DMS 273 treated with DMSO at 0.1 percent for 48 hours (cell line): Measurements from ENCODE around the gene RAPGEF2.
"Not testable (repeated sequence)": the region's sequence is repeated elsewhere in the genome, so short reads cannot be mapped to it uniquely, and the experiment has no call there.

Source experiments
- DNase-seq: peaks from one replicate; lab custom pipeline; 2025; lab: John Stamatoyannopoulos, UW

Gene RAPGEF2

DNA sequence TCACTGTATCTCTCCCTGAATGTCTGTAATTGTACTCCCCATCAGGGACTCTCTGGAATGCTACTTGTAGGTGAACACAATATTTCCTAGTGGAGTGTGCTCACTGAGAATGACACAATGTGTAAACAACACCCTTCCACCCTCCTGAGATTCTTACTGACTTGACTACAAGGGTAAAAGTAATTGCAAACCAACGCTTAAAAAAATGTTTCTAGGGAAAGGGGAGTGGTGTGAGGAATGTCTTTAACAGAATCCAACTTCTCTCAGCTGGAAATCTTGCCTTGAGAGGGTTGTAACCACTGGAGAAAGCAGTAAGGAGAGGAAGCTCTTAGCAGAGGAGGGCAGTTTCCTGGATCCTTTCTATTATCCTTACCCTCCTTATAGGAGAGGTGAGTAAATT is 5.1 kb upstream of the RAPGEF2 start:
- no peak for DNase-seq

DNA sequence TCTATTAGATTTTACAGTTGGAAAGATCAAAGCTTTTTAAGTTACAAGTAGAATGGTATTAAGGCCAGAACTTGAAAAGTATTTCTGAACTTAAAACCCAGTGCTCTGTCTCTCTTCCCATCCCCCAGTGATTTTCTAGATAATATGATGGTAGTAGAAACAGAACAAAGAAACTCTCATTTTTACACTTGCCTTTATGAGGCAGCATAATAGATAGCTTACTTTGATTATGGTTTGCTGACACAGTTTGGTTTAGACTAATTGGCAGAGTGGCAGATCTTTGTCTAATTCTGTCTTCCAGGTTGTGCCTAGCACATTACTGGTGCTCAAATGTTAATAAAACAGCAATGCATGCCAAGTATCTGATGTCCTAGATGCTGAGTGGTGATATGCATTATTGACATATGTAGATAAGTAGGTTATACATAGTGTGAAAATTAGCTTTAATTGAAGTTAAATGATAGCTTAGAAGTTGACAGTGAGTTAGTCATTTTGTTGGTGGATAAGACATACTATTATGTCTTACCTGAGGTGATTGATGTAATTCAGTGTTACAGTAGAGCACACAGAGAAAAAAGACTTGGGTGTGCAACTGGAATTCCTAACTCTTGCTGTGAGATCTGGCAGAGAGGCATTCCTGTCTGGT is 4.3 kb upstream of the RAPGEF2 start:
- no peak for DNase-seq

DNA sequence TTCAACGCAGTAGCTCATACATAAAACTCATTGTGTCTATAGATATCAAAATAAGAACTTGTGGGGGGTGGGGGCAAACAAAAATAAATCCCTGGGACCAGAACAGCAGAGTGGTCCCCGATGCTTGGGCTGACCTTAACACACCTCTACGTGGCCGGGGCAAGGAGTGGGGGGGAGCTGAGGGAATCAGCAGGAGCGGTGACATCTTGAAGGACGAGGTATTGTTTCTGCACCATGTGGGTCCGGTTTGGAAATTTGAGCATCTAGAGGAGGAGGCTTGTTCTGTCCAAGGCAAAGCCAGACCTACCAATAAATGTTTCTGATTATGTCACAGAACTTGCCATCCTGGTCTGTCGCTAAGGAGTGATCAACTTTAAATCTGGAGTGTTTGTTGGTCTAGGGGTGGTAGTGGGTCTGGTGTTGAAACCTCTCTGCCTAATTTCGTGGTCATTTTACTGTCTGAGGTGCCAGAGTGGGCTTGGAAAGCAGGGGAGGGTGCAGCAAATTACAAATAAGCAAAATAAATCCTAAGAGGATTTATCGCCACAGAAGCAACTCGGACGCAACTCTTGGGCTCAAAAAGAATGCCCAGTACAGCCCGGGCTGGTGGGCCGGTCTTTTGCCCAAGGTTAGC is 774 bp upstream of the RAPGEF2 start:
- DNase-seq, result no peak

DNA sequence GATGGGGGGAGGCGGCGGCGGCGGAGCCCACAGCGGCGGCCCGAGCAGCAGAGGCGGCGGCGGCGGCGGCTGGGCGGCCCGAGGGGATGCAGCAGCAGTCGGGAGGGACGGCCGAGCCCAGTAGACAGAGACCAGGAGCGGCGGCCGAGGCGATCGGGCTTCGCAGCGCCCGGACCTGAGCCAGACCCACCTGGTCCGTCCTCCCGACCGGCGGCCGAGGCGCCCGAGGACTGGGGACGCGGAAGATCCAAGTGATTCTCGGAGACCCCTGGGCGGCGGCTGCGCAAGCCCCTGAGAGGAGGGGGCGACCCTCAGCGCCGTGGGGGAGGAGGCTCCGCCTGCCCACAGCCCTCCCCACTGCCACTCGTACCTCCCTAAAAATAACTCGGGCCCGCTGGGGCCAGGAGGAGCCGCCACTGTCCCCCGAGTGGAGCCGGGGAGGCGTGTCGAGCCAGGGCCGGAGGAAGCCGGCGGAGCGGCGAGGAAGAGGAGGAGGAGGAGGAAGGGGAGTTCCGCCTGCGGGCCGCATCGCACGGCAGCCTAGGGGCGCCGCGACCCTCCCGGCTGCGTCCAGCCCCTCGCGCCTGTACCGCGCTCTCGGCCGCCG is 608 bp downstream of the RAPGEF2 start:
- DNase-seq, result no peak

DNA sequence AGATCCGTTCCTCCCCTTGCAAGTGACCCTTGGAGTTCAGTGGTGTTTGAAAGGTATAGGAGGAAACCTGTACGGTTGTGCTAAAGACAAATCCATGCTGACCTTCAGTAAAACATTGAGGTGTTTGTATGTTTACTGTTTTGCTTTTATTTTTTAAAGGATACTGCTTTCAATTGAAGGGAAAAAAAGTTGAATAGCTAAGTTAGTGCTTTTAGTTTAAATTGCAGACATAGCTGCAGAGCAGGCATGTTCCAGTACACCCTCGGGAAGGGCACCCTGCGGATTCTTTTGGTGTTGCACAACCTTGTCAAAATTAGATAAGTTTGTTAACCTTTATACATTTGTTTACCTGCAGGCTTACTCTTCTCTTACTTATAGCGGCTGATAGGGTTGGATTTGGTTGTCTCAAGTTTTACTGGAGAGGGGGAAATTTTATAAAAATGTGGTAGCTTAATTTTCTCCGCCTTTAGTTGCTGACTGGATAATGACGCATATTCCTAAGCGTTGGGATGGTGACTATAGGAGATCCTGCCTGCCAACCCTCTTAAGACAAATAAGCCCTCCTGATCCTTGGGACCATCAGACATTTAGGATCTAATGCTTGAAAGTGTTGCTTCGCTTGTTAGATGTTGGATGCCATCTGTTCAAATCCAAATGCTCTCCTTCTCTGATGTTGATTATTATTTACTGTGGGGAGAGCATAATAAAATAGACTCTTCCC is 2.0 kb downstream of the RAPGEF2 start:
- no peak for DNase-seq

DNA sequence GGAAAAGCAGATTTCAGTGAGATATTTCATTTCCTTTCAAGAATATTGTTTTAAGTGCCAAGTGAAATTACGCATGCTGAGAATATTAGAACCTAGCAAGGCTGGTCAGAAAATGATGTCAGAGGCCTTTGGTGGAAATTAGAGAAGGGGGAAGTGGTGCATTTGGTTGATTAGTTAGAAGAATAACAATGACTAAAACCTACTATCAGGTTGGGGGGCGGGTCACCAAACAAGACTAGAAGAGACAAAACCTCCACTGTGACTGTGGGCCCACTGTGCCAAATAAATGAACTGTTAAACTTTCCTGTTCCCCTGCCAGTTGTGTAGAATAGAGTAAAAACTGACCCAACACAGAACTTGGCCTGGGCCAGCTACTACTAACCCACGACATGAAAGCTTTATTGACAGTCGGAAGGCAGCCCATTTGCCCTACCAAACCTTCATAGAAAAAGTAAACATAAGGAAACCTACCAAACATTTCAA is 2.9 kb downstream of the RAPGEF2 start:
- no peak for DNase-seq

DNA sequence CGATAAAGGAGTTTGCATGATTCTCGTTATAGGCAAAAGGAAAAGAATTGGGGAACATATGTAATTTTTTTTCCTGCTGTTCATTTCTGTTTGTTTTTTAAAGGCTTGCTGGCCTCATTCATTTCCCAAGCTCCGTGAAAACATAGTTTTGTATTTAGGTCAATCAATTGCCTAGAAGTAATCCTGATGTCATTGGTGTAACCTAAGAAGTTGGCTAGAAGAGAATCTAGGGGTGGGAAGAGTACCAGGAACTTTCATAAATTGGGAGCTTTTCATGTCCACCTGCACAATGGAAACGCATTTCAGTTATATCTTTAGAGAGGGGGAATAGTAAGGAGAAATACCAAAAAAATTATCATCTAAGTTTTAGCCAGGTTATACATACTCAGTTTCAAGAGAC is 3.8 kb downstream of the RAPGEF2 start:
- DNase-seq, result no peak

DNA sequence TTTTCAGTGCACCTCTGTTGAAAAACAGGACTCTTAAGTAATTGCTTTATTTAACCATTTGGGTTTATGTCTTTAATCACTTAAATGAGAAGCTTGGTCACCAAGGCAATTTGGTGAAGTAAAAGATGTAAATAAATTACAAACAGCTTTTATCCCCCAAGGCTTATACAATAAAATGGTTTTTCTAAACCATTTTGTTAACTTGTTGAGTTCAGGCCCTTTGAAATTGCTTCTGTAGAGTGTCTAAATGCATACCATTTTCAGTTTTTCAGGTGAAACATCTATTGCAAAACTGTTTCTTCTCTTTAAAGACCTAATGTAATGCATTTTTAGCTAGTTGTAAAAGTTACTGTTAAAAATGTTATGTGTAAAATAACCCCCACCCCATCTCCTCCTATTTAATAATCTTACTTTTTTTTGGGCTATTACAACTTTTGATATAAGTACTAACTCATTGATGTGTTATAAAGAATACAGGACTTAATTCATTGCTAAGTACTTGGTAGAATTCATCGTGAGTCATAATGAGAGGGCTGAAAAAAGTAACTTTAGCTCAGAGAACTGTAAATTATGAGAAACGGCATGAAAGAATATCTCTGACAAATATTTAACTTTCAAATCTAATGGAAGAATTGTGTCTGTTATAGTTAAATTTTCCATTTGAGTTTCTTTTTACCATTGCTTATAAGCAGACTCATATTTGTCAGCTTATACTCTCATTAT is 4.5 kb downstream of the RAPGEF2 start:
- no peak for DNase-seq

DNA sequence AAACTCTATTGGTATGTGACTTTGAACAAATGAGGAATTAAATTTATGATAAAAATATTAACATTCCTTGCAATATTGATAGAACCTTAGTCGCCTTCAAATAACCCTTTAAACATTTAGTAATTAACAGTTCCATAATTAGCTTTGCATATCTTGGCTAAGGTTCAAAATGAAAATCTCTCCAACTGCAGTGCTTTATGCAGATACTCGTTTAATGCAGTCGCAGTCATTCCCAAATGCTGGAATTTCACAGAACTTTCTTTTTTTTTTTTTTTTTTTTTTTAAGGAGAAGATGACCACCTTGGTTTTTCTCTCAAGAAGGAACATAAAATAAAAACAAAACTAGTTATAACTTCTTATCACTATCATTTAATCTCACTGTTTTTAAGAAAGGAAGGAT is 5.2 kb downstream of the RAPGEF2 start:
- no peak for DNase-seq

DNA sequence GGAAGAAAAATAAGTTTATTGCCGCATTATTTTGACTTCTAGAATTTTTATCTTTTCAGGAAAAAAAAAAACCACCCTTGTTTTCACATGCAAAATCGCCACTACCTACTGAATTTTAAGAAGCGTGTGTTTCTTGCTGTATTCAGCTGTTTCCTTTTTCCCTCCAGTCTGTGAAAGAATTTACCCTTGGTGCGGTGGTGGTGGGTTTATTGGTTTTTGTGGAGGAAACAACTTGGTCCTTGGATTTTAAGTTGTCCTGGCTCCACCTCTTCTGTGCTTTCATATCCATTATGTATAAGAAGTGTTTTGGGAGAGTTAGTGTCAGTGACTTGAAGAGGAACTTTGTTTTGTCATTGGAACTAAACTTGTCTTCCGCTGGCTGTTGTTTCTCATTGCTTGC is 8.1 kb downstream of the RAPGEF2 start:
- DNase-seq, result no peak

DNA sequence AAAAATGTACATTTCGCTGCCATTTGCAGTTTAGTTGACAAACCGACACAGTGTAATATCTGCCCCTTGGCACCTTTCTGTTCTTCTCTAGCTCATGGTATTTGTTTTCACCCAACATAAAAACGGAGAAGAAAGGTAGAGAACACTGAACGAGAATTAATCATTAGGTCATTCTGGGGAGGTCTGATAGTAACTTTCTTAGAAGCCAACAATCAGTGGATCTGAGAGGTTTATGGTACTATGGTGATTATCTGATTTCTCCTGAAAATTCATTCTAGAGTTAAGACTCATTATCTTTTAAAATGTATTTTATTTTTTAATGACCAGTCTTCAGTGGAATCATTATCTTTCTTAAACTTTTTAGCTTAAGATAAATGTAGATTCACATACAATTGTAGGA is 8.5 kb downstream of the RAPGEF2 start:
- no peak for DNase-seq

DNA sequence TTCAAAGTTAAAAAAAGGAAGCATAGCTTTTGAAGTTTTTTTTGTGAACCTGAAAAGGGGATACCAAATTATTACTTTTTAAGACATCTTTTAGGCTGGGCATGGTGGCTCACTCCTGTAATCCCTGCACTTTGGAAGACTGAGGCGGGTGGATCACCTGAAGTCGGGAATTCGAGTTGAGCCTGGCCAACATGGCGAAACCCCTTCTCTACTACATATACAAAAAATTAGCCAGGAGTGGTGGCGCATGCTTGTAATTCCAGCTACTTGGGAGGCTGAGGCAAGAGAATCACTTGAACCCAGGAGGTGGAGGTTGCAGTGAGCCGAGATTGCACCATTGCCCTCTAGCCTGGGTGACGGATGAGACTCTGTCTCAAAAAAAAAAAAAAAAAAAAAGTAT is 10.5 kb downstream of the RAPGEF2 start:
- DNase-seq, result not testable (repeated sequence)

DNA sequence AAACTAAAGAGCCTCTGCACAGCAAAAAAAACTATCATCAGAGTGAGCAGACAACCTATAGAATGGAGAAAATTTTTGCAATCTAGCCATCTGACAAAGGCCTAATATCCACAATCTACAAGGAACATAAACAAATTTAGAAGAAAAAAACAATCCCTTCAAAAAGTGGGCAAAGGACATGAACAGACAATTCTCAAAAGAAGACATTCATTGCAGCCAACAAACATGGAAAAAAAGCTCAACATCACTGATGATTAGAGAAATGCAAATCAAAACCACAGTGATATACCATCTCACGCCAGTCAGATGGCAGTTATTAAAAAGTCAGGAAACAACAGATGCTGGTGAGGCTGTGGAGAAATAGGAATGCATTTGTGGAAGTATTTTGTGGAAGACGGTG is 13.2 kb downstream of the RAPGEF2 start:
- DNase-seq, result not testable (repeated sequence)

DNA sequence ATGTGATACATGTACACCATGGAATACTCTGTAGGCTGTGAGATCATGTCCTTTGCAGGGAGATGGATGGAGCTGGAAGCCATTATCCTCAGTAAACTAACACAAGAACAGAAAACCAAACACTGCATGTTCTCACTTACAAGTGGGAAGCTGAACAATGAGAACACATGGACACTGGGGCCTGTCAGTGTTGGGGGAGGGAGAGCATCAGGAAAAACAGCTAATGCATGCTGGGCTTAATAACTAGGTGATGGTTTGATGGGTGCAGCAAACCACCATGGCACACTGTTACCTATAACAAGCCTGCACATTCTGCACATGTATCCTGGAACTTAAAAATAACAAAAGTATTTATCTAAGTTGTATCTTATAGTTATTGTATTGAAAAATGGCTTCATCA is 13.8 kb downstream of the RAPGEF2 start:
- not testable (repeated sequence) for DNase-seq

DNA sequence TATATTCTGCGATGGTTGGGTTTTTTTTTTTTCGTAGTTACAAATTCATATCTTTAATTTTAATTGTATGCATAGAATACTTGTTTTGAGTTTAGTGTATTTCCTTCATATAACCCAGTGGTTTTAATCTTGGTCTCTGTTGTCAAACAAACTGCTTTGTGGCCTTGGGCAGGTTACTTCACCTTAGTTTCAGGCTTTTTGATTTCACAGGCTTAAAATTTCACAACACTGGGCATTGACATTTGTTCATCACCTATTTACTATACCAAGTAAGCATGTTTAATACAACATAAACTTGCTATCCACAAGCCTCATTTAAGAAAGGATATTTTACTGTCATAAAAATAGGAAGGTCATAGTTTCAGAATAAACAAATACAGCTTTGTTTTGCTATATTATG is 14.7 kb downstream of the RAPGEF2 start:
- no peak for DNase-seq

DNA sequence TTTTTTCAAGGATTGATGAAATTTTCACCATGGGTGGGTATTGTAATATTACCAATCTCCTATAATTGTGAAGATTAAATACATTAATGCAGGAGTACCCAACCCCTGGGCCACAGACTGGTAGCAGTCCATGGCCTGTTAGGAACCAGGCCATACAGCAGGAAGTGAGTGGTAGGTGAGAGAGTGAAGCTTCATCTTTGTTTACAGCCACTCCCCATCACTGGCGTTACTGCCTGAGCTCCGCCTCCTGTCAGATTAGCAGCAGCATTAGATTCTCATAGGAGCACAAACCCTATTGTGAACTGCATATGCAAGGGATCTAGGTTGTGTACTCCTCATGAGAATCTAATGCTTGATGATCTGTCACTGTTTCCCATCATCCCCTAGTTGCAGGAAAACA is 15.1 kb downstream of the RAPGEF2 start:
- DNase-seq, result no peak

DNA sequence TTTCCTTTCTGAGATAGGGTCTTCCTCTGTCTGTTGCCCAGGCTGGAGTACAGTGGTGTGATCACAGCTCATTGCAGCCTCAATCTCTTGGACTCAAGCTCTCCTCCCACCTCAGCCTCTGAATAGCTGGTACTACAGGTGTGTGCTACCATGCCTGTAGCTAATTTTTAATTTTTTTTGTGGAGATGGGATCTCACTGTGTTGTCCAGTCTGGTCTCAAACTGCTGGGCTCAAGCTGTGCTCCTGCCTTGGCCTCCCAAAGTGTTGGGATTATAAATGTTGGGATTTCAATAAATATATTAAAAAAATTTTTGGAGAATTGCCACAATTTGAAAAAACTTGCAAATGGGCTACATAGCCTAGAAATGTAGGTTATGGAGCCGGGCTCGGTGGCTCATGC is 18.5 kb downstream of the RAPGEF2 start:
- DNase-seq, result no peak

DNA sequence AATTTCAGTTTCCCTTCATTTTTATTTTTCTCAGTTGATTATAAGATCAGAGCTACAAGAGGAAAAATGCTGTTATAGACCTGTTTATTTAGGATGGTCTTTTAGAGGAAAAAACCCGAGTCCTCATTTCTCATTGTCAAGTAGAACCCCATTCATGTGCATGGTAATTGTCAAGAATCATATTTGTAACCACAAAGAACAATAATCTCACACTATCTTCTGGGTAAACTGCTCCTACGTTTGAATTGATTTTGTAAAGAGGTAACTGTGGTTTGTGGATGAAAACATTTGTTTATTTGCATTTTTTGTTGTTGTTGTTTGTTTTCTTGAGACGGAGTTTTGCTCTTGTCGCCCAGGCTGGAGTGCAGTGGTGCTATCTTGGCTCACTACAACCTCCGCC is 23.8 kb downstream of the RAPGEF2 start:
- no peak for DNase-seq

DNA sequence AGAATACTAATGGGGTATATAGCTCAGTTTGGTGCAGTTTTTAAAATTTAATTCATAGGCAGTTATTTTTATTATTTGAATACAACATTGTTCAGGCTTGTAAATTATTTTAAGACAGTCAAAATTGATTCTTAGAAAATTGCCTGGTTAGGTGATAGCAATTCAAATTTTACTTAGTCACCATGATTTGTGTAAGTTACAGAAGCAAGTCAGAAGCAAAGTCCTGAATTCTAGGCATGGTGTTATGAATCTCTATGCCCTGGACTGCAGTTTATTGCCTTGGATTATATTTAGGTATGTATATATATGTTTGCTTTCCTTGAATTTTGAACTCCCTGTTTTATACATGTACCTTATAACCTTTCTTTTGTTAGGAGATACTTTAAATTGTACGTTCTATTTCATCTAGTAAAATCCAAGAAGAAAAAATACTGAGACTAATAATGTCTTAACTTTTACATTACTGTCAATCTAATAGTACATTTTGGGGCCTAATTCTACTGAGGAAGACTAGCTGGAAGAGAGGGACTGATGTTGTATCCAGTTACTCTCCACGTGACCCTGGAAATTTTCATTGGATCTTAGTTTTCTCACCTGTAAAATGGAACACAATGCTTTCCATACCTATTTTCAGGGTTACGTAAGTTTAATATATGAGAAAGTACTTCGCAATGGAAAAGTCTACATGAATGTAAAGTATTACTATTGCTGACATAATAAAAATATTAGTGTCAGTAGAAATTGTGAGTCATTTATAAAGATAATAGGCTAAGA is 25.1 kb downstream of the RAPGEF2 start:
- DNase-seq, result no peak

DNA sequence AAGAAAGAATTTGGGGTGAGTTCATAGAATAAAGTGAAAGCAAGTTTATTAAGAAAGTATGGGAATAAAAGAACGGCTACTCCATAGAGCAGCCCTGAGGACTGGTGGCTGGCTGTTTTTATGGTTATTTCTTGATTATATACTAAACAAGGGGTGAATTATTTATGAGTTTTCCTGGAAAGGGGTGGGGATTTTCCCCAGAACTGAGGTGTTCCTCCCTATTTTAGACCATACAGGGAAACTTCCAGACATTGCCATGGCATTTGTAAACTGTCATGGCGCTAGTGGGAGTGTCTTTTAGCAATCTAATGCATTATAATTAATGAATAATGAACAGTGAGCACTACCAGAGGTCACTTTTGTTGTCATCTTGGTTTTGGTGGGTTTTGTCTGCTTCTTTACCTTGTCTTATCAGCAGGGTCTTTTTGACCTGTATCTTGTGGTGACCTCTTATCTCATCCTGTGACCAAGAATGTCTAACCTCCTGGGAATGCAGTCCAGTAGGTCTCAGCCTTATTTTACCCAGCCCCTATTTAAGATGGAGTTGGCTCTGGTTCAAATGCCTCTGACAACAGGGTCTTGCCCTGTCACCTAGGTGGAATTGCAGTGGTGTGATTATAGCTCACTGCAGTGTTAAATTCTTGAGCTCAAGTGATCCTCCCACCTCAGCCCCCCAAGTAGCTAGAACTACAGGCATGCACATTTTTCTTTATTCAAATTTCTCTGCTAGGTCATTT is 27.1 kb downstream of the RAPGEF2 start:
- DNase-seq, result no peak

DNA sequence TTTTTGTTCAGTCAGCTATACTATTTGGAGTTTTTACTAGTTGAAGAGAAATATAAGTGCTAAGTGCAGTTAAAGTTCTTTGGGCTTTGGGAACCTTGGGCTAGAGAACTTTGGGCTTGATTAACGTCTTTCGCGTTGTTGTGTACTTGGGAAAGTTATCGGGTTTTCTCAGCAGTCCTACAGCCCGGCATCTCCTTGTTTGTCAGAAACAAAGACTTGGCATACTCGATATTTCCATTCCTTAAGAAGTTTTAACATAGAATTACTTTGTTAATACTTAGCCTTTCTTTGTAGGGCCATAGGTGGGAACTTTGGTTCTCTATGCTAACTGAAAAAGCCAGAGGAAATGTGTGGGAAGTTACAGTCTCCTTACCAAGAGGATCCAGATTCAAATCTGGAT is 28.7 kb downstream of the RAPGEF2 start:
- no peak for DNase-seq
